IMR-90 (cell line): ENCODE measurements around the gene KIF21A.

Source experiments
- CTCF ChIP-seq: conservative IDR thresholded peaks from 2 replicates; pipeline ENCODE4 v1.5.1; 2012; ENCODE audit warnings: mild to moderate bottlenecking, low read depth, low read length, improper control_type of control experiment
- POLR2A ChIP-seq: IDR thresholded peaks from 2 replicates; pipeline ENCODE4 v1.6.1; 2012; ENCODE audit warnings: mild to moderate bottlenecking, low read depth, low read length
- TF ChIP-seq, protein P1 (sequence below): fragments of 150-350 bp; IDR thresholded peaks from 2 replicates; pipeline ENCODE4 v1.6.1; 2016; ENCODE audit warnings: low read depth, mild to moderate bottlenecking, low read length, moderate library complexity, borderline replicate concordance

DNA sequence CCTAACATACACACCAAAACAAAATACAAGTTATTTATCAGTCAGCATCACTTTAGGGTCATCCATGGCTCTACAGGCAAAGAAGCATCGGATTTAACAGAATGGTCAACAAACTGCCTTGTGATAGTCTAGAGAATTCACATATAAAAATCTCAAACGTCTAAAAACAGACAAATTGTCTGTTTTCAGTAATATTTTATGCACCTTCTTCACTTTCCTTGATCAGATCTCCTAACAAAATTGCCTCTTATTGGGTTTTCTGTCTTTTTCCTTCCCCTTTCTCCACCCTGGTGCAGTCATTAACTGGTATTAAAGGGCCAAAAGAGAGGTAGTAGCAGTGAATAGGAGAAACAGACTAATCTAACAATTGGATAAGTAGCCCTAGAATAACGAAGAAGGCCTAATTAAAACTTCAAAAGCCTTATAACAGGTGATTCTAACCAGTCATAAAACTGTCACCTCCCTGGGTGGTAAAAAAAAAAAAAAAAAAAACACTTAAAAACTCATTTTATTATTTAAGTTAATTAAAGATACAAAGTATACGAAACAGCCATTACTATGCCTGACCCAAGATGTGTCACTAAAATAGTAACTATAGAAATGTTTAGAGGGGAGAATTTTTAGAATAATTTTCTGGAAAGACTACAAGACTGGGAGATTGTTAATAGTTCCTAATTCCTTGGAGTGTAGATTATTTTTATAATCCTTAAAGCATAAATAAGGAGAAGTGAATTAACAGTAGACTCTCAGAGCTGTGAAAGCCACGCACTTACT is 1.5 kb downstream of the KIF21A start:
- TF ChIP-seq, protein P1, sequence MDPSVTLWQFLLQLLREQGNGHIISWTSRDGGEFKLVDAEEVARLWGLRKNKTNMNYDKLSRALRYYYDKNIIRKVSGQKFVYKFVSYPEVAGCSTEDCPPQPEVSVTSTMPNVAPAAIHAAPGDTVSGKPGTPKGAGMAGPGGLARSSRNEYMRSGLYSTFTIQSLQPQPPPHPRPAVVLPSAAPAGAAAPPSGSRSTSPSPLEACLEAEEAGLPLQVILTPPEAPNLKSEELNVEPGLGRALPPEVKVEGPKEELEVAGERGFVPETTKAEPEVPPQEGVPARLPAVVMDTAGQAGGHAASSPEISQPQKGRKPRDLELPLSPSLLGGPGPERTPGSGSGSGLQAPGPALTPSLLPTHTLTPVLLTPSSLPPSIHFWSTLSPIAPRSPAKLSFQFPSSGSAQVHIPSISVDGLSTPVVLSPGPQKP, result no peak
- no peak for TF ChIP-seq POLR2A
- no peak for TF ChIP-seq CTCF
